BLaER1 treated with 17β-estradiol and CSF1 and Interleukin-3, amounts not matched to agents 10 nM and 100 nM (cell line): ENCODE data around the gene CD163.
"Not testable (repeated sequence)": the region's sequence is repeated elsewhere in the genome, so short reads cannot be mapped to it uniquely, and the experiment has no call there.

ENCODE experiments used
- H3K27ac ChIP-seq, 11 experiments: shearing (Covaris generic); formaldehyde crosslinking; 2 replicates each; pipeline ENCODE4 v1.8.1; 2022
- H3K27me3 ChIP-seq, 11 experiments: shearing (Covaris generic); formaldehyde crosslinking; 2 replicates each; pipeline ENCODE4 v1.8.1; 2022
- H3K36me3 ChIP-seq, 11 experiments: shearing (Covaris generic); formaldehyde crosslinking; 2 replicates each; pipeline ENCODE4 v1.8.1; 2022
- H3K4me1 ChIP-seq, 10 experiments: shearing (Covaris generic); formaldehyde crosslinking; 2 replicates each; pipeline ENCODE4 v1.8.1; 2022
- H3K4me2 ChIP-seq, 11 experiments: shearing (Covaris generic); formaldehyde crosslinking; 2 replicates each; pipeline ENCODE4 v1.8.1; 2022
- H3K4me3 ChIP-seq, 10 experiments: shearing (Covaris generic); formaldehyde crosslinking; 2 replicates each; pipeline ENCODE4 v1.8.1; 2022
- H3K9ac ChIP-seq, 11 experiments: shearing (Covaris generic); formaldehyde crosslinking; 2 replicates each; pipeline ENCODE4 v1.8.1; 2022
- H3K9me3 ChIP-seq, 11 experiments: shearing (Covaris generic); formaldehyde crosslinking; replicated peaks in 1 of 11; 2 replicates each; pipeline ENCODE4 v1.8.1; 2022
- H4K20me1 ChIP-seq, 11 experiments: shearing (Covaris generic); formaldehyde crosslinking; 2 replicates each; pipeline ENCODE4 v1.8.1; 2022
- Cebpa-rat ChIP-seq, 11 experiments: shearing (Covaris generic); IDR thresholded peaks; 2 replicates each; pipeline ENCODE4 v1.8.1; 2022

Gene CD163

DNA sequence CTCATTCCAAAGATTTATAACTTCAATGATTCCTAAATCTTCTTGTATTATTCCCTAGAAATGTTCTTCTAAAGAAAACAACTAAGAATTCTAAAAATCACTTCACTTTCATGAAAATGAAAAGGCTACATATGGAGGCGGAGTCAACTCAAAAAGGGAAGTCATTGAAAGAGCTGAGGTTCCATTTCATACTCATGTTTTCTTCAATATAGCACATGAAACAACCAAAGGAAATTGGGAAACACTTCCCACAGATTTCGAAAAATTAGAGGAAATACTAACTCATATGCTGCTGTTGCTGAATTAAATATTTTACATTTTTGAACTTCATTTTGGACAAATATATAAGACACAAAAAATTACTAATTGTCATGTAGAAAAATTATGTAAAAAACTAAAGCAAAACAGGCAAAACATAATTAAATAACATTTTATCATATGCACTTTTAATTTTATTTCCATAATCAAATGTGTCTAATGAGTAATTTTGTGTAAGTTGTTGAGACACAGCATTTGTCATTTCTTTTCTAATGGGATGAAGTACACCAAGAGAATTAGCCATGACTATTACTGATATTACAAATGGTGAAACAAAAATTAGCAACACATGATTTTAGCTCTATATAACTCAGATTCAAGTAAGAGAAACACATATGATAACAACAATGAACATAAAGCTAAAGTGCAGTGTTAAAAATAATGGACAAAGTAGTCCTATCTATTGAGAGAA, at the start of gene CD163:
CD163 (minus strand) TSS at position 92 of the 730 bp plus-strand sequence; CDS start at position 5, 87 bp downstream.
- Histone ChIP-seq H3K4me1 (peaks cover 2 to 40% (median 24%) of the 10 kb centered on the region in 10 experiments; a peak in 17 of 20 replicates), H3K4me3 (peak within 1 kb of the TSS in 3 of 10 experiments; percentile 43 to 57 (median 57); a peak in 7 of 20 replicates), H4K20me1 (no peaks in the 10 kb centered on the region), H3K9me3 (peaks cover 0 to 69% (median 0%) of the 10 kb centered on the region in 11 experiments; a peak in 9 of 22 replicates), H3K36me3 (peaks cover 0 to 38% (median 0%) of the 10 kb centered on the region in 11 experiments; a peak in 6 of 22 replicates), H3K27me3 (no peaks in the 10 kb centered on the region), H3K27ac (peak within 1 kb of the TSS in 9 of 11 experiments; percentile 40 to 96 (median 69); a peak in 18 of 22 replicates), H3K9ac (peak within 1 kb of the TSS in 4 of 11 experiments; percentile 17 to 86 (median 73); a peak in 7 of 22 replicates), H3K4me2 (peak within 1 kb of the TSS in 5 of 11 experiments; percentile 35 to 82 (median 74); a peak in 10 of 22 replicates)
- TF ChIP-seq Cebpa-rat (IDR thresholded peaks at IDR 0.05): peak in 3 of 11 experiments; percentile 45 to 76 (median 53); a peak in 3 of 22 replicates

DNA sequence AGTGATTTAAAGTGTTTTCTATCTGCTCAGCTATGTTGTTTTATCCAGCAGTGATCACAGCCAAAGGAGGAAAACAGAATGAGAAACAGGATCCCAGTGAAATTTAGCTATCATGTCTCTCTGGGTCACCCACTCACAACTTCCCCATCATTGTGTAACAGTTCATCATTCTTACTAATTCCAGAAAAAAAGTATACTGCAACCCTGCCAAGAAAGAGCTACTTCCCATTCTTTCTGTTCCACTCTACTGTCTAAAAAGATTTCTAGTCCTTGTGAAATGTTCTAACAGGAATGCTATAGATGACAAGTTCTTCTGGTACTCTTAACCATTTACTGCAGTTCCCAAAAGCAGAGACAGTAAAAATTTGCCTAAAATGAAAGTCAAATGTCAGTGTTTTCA, 39.2 kb upstream of the CD163 start:
- TF ChIP-seq Cebpa-rat (IDR thresholded peaks at IDR 0.05): peak in 5 of 11 experiments; percentile 24 to 92 (median 72); a peak in 5 of 22 replicates
- H3K27ac ChIP-seq: peak overlapping the region in 8 of 11 experiments; percentile 14 to 98 (median 79); a peak in 13 of 22 replicates

GRCh38 chr12:7542046-7542445, 38.5 kb upstream of the CD163 start:
- TF ChIP-seq Cebpa-rat (IDR thresholded peaks at IDR 0.05): no peak
- 0 out of 22 replicates have a peak, but pooled peaks cover 0 to 3% (median 0%) of the 10 kb centered on the region in 11 experiments for H3K36me3 ChIP-seq
- H3K9me3 ChIP-seq: peaks cover 0 to 36% (median 9%) of the 10 kb centered on the region in 11 experiments; a peak in 11 of 22 replicates
- peak overlapping the region in 5 of 11 experiments; percentile 33 to 86 (median 77); a peak in 9 of 22 replicates for H3K9ac ChIP-seq
- no peak overlapping the region for H3K4me3 ChIP-seq
- peak overlapping the region in 6 of 11 experiments; percentile 26 to 74 (median 68); a peak in 11 of 22 replicates for H3K4me2 ChIP-seq
- H3K27ac ChIP-seq: peak overlapping the region in 7 of 11 experiments; percentile 15 to 98 (median 85); a peak in 12 of 22 replicates
- H3K27me3 ChIP-seq: no peaks in the 10 kb centered on the region
- peaks cover 0 to 86% (median 17%) of the 10 kb centered on the region in 10 experiments; a peak in 11 of 20 replicates for H3K4me1 ChIP-seq
- no peaks in the 10 kb centered on the region for H4K20me1 ChIP-seq

More for the DNA sequence above, 39.2 kb upstream of the CD163 start:
- H3K4me2 ChIP-seq: peak overlapping the region in 6 of 11 experiments; percentile 26 to 86 (median 72); a peak in 11 of 22 replicates
- H4K20me1 ChIP-seq: no peaks in the 10 kb centered on the region
- no peaks in the 10 kb centered on the region for H3K27me3 ChIP-seq
- peak overlapping the region in 6 of 11 experiments; percentile 26 to 86 (median 70); a peak in 10 of 22 replicates for H3K9ac ChIP-seq
- H3K36me3 ChIP-seq: 0 out of 22 replicates have a peak, but pooled peaks cover 0 to 3% (median 0%) of the 10 kb centered on the region in 11 experiments
- peaks cover 0 to 43% (median 9%) of the 10 kb centered on the region in 11 experiments; a peak in 11 of 22 replicates for H3K9me3 ChIP-seq
- peaks cover 0 to 78% (median 17%) of the 10 kb centered on the region in 10 experiments; a peak in 11 of 20 replicates for H3K4me1 ChIP-seq
- H3K4me3 ChIP-seq: no peak overlapping the region

GRCh38 chr12:7514416-7514815, 10.8 kb upstream of the CD163 start:
- Histone ChIP-seq H3K36me3 (no peaks in the 10 kb centered on the region), H4K20me1 (no peaks in the 10 kb centered on the region), H3K4me2 (peak overlapping the region in 1 of 11 experiments; percentile 0; a peak in 1 of 22 replicates), H3K4me1 (peaks cover 0 to 52% (median 0%) of the 10 kb centered on the region in 10 experiments; a peak in 8 of 20 replicates), H3K27me3 (no peaks in the 10 kb centered on the region), H3K27ac (peak overlapping the region in 2 of 11 experiments; percentile 20 to 76; a peak in 3 of 22 replicates), H3K4me3 (no peak overlapping the region), H3K9me3 (peaks cover 0 to 24% (median 0%) of the 10 kb centered on the region in 11 experiments; a peak in 4 of 22 replicates), H3K9ac (no peak overlapping the region)
- no peak for TF ChIP-seq Cebpa-rat (IDR thresholded peaks at IDR 0.05)

GRCh38 chr12:7512553-7512952, 9.0 kb upstream of the CD163 start:
- Histone ChIP-seq H3K36me3 (no peaks in the 10 kb centered on the region), H3K4me3 (no peak overlapping the region), H3K4me1 (peaks cover 0 to 58% (median 0%) of the 10 kb centered on the region in 10 experiments; a peak in 8 of 20 replicates), H3K4me2 (peak overlapping the region in 3 of 11 experiments; percentile 43 to 64 (median 59); a peak in 6 of 22 replicates), H3K27ac (peak overlapping the region in 5 of 11 experiments; percentile 15 to 79 (median 65); a peak in 7 of 22 replicates), H3K27me3 (no peaks in the 10 kb centered on the region), H3K9ac (peak overlapping the region in 3 of 11 experiments; percentile 28 to 67 (median 65); a peak in 5 of 22 replicates), H3K9me3 (peaks cover 0 to 27% (median 0%) of the 10 kb centered on the region in 11 experiments; a peak in 4 of 22 replicates), H4K20me1 (no peaks in the 10 kb centered on the region)
- TF ChIP-seq Cebpa-rat (IDR thresholded peaks at IDR 0.05): no peak; a peak in 1 of 22 replicates

GRCh38 chr12:7509793-7510470, 6.4 kb upstream of the CD163 start:
- Histone ChIP-seq H3K9me3 (peaks cover 0 to 34% (median 0%) of the 10 kb centered on the region in 11 experiments; a peak in 7 of 22 replicates), H3K4me2 (0 out of 22 replicates have a peak overlapping the region, but pooled peaks of 2 of the 11 experiments have one; percentile 7 to 64), H3K27ac (peak overlapping the region in 1 of 11 experiments; percentile 79; a peak in 2 of 22 replicates), H3K4me1 (peaks cover 0 to 58% (median 0%) of the 10 kb centered on the region in 10 experiments; a peak in 8 of 20 replicates)
- not testable (repeated sequence) for H3K27me3 ChIP-seq, H3K36me3 ChIP-seq, H3K9ac ChIP-seq, H3K4me3 ChIP-seq, H4K20me1 ChIP-seq

DNA sequence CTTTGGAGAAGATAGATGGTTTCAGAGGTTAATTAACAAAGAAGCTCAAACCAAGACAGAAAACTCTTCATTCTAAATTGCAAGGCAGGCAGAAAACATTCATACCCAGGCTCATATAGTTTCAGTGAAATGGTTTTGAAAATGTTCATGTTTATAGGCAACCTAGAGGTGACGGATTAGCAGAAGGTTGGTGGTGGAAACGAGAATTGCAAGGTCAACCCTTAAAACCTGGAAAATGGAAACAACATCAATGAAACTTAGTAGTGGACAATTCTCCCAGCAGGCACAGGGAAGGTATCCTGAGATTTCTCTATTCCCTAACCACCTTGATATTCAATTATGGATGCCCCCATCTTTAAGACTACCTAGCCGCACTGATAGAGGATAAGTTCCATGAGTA, 965 bp downstream of the CD163 start:
- Histone ChIP-seq H3K4me1 (peaks cover 7 to 53% (median 37%) of the 10 kb centered on the region in 10 experiments; a peak in 17 of 20 replicates), H4K20me1 (no peaks in the 10 kb centered on the region), H3K4me2 (peak overlapping the region in 3 of 11 experiments; percentile 74 to 82 (median 80); a peak in 6 of 22 replicates), H3K27me3 (no peaks in the 10 kb centered on the region), H3K36me3 (peaks cover 0 to 50% (median 0%) of the 10 kb centered on the region in 11 experiments; a peak in 6 of 22 replicates), H3K27ac (peak overlapping the region in 6 of 11 experiments; percentile 63 to 96 (median 82); a peak in 10 of 22 replicates), H3K9ac (peak overlapping the region in 3 of 11 experiments; percentile 31 to 86 (median 85); a peak in 5 of 22 replicates), H3K9me3 (peaks cover 0 to 66% (median 0%) of the 10 kb centered on the region in 11 experiments; a peak in 9 of 22 replicates), H3K4me3 (peak overlapping the region in 3 of 10 experiments; percentile 43 to 57 (median 57); a peak in 7 of 20 replicates)
- no peak for TF ChIP-seq Cebpa-rat (IDR thresholded peaks at IDR 0.05)
